ENCODE measurements around the gene RAB36.

The RAB36 gene

DNA sequence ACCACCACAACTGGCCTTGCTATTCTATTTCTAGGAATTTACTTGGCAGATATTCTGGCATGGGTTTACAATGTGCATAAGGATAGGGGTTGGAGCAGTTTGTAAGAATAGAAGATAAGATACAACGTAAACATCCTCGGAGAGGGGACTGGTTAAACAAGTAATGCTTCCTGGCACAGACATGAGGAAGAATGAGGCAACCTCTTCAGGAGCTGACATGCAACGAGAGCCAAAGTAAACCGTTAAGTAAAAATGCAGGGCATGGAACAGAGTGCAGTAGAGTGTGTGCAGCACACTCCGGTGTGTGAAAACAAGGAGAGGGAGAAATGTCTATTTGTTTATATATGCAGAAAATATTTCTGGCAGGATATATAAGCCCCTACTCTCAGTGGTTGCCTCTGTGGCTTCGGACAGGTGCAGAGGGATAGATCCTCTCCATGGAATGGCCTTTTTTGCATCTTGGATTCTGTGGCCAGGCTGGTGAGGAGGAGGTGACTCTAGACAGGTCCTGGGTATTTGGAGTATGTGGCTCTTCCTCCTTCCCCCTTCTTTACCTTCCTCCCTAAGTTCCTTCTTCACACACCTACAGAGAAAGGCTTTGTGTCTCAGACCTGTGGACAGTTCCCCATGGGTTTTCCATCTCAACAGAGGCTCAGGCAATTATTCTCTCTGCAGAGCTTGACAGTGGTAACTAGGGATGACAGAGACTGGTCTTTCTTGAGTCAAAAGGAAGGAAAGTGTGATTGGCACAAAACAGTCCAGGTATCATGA lies 2.5 kb downstream of the RAB36 start:
- intact Hi-C loops (cut with DNase I; ENCODE audit: low total_unique reads) = loop anchor here (5.0 kb wide), 1 partner anchor 81 kb away; no protein-coding TSS in a partner anchor
- no peaks in the 10 kb centered on the region for H3K9me3 ChIP-seq
- TF ChIP-seq, protein P1, sequence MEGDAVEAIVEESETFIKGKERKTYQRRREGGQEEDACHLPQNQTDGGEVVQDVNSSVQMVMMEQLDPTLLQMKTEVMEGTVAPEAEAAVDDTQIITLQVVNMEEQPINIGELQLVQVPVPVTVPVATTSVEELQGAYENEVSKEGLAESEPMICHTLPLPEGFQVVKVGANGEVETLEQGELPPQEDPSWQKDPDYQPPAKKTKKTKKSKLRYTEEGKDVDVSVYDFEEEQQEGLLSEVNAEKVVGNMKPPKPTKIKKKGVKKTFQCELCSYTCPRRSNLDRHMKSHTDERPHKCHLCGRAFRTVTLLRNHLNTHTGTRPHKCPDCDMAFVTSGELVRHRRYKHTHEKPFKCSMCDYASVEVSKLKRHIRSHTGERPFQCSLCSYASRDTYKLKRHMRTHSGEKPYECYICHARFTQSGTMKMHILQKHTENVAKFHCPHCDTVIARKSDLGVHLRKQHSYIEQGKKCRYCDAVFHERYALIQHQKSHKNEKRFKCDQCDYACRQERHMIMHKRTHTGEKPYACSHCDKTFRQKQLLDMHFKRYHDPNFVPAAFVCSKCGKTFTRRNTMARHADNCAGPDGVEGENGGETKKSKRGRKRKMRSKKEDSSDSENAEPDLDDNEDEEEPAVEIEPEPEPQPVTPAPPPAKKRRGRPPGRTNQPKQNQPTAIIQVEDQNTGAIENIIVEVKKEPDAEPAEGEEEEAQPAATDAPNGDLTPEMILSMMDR (IDR thresholded peaks at IDR 0.05) = no peak
- H3K27ac ChIP-seq = peak overlapping the region in 1 of 2 donors; percentile 46
- no peaks in the 10 kb centered on the region for H3K27me3 ChIP-seq
- peaks cover 0 to 46% (median 22%) of the 10 kb centered on the region in 4 donors for H3K4me1 ChIP-seq
- no peak for DNase-seq
- peaks cover 0 to 30% (median 8%) of the 10 kb centered on the region in 3 donors for H3K36me3 ChIP-seq
- H3K4me3 ChIP-seq = no peak overlapping the region

DNA sequence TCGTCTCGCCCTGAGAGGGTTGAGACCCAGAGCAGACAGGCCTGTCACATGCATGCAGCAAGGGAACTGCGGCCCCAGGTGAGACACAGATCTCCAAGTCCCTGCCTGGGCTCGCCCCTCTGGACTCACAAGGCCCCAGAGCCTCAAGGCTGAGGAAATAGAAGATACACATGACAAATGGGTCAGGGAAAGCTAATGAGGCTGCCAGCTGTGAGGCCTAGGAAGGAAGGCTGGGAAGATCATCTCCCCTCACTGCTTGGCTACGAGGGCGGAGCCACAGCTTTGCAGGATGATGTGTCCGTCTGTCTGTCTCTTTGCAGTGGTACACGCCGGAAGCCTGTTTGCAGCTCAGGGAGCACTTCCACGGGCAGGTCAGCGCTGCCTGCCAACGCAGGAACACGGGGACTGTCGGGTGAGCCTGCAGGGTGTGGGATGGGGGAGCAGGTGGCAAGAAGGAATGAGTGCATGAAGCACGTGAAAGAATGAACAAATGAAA lies 4.5 kb downstream of the RAB36 start:
- TF ChIP-seq, protein P1 (IDR thresholded peaks at IDR 0.05) = no peak
- H3K36me3 ChIP-seq = peaks cover 0 to 45% (median 8%) of the 10 kb centered on the region in 3 donors
- H3K27me3 ChIP-seq = no peaks in the 10 kb centered on the region
- no peak overlapping the region for H3K4me3 ChIP-seq
- H3K9me3 ChIP-seq = no peaks in the 10 kb centered on the region
- H3K27ac ChIP-seq = no peak overlapping the region
- H3K4me1 ChIP-seq = peaks cover 0 to 41% (median 18%) of the 10 kb centered on the region in 4 donors
- intact Hi-C loops (cut with DNase I; ENCODE audit: low total_unique reads) = loop anchor here (5.0 kb wide), 1 partner anchor 82 kb away; no protein-coding TSS in a partner anchor
- DNase-seq = no peak

GRCh38 chr22:23150762-23151161 lies 5.5 kb downstream of the RAB36 start:
- H3K4me3 ChIP-seq = no peak overlapping the region
- no peak overlapping the region for H3K27ac ChIP-seq
- H3K9me3 ChIP-seq = no peaks in the 10 kb centered on the region
- no peaks in the 10 kb centered on the region for H3K27me3 ChIP-seq
- TF ChIP-seq, protein P1 (IDR thresholded peaks at IDR 0.05) = no peak
- DNase-seq = no peak
- H3K36me3 ChIP-seq = peaks cover 0 to 45% (median 8%) of the 10 kb centered on the region in 3 donors
- intact Hi-C loops (cut with DNase I; ENCODE audit: low total_unique reads) = no loop called here
- peaks cover 0 to 31% (median 12%) of the 10 kb centered on the region in 4 donors for H3K4me1 ChIP-seq

DNA sequence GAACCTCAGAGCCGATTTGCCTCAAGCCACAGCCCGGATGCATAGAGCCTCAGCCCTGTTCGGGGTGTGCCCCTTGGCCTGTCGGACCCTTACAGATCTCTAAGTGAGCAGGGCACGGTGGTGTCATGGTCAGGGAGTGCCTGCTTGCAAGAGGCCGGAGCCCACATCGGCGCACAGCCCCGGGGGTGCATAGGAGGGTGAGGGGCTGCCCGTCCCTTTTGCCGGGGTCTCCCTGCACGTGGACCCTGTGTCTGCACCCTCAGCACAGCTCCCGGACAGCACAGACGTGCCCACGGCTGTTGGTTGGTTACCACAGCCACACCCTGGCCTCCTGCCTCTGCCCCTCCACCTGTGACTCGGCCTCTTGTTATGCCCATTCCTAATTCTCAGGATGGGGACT lies 6.5 kb downstream of the RAB36 start:
- DNase-seq = no peak
- H3K4me3 ChIP-seq = no peak overlapping the region
- H3K9me3 ChIP-seq = no peaks in the 10 kb centered on the region
- TF ChIP-seq, protein P1 (IDR thresholded peaks at IDR 0.05) = no peak
- peaks cover 0 to 45% (median 8%) of the 10 kb centered on the region in 3 donors for H3K36me3 ChIP-seq
- intact Hi-C loops (cut with DNase I; ENCODE audit: low total_unique reads) = no loop called here
- H3K27ac ChIP-seq = no peak overlapping the region
- H3K4me1 ChIP-seq = peaks cover 0 to 20% (median 11%) of the 10 kb centered on the region in 4 donors
- no peaks in the 10 kb centered on the region for H3K27me3 ChIP-seq

- DNase-seq = no peak
- no peak overlapping the region for H3K4me3 ChIP-seq
- intact Hi-C loops (cut with DNase I; ENCODE audit: low total_unique reads) = no loop called here
- TF ChIP-seq, protein P1 (IDR thresholded peaks at IDR 0.05) = no peak
- H3K4me1 ChIP-seq = peaks cover 0 to 14% (median 9%) of the 10 kb centered on the region in 4 donors
- peaks cover 0 to 45% (median 8%) of the 10 kb centered on the region in 3 donors for H3K36me3 ChIP-seq
- no peak overlapping the region for H3K27ac ChIP-seq
- H3K27me3 ChIP-seq = no peaks in the 10 kb centered on the region
- H3K9me3 ChIP-seq = no peaks in the 10 kb centered on the region
Measured at GRCh38 chr22:23152238-23153114, 7.2 kb downstream of the RAB36 start.
